Cardiac fibroblast (primary cell): Measurements from ENCODE around the gene CFHR1.
"Not testable (repeated sequence)": the region's sequence is repeated elsewhere in the genome, so short reads cannot be mapped to it uniquely, and the experiment has no call there.

Experiments
- DNase-seq, 2 donors: peaks; one replicate each; pipeline versions ENCODE4 v3.0.0 to v3.0.0-alpha.2; 2010; ENCODE audit warnings: low read depth in 2 of 2
- H3K4me3 ChIP-seq, 2 donors: replicated peaks in 1 of 2; 1 replicate in 1 of 2; 2 replicates in 1 of 2; pipeline ENCODE4 v1.5.1; 2011; ENCODE audit warnings: low read depth in 2 of 2, low read length in 2 of 2, mild to moderate bottlenecking in 2 of 2, moderate library complexity in 1 of 2
- TF ChIP-seq, protein P1 (sequence below): IDR thresholded peaks from one replicate; pipeline ENCODE4 v1.5.1; 2011; ENCODE audit warnings: low read depth, mild to moderate bottlenecking, low read length, inconsistent platforms

The CFHR1 gene

DNA sequence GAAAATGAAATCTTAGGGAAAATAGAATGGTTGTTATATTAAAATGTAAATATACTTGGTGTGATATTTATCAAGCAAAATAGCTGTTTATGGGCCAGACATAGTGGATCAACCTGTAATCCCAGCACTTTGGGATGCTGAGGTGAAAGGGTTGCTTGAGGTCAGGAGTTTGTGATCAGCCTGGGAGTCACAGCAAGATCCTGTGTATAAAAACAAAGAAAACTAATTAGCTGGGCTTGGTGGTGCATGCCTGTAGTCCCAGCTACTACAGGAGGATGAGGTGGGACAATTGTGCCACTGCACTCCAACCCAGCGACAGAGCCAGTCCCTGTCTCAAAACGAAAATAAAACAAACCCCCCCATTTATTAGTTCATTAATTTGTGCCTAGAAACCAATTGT, 21.6 kb upstream of the CFHR1 start:
- TF ChIP-seq, protein P1, sequence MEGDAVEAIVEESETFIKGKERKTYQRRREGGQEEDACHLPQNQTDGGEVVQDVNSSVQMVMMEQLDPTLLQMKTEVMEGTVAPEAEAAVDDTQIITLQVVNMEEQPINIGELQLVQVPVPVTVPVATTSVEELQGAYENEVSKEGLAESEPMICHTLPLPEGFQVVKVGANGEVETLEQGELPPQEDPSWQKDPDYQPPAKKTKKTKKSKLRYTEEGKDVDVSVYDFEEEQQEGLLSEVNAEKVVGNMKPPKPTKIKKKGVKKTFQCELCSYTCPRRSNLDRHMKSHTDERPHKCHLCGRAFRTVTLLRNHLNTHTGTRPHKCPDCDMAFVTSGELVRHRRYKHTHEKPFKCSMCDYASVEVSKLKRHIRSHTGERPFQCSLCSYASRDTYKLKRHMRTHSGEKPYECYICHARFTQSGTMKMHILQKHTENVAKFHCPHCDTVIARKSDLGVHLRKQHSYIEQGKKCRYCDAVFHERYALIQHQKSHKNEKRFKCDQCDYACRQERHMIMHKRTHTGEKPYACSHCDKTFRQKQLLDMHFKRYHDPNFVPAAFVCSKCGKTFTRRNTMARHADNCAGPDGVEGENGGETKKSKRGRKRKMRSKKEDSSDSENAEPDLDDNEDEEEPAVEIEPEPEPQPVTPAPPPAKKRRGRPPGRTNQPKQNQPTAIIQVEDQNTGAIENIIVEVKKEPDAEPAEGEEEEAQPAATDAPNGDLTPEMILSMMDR = no peak
- no peak overlapping the region for H3K4me3 ChIP-seq
- DNase-seq = no peak

DNA sequence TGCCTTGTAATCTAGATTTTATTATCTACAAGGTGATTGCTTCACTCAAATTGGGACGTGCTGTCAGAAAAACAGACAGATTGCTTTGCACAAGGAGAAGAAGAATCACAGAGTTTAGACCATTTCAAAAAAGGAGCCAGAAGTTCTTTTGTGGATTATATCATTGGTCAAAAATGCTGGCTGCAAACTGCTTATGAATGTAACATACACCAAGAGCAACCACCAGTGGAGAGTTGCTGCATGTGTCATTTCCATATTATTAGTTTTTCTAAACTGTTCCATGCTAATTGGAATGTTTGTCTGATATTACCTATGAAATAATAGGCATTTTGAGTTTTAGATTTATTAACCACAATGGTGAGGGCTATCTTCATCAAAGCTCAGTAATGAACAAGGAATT, 17.6 kb upstream of the CFHR1 start:
- not testable (repeated sequence) for DNase-seq, H3K4me3 ChIP-seq

DNA sequence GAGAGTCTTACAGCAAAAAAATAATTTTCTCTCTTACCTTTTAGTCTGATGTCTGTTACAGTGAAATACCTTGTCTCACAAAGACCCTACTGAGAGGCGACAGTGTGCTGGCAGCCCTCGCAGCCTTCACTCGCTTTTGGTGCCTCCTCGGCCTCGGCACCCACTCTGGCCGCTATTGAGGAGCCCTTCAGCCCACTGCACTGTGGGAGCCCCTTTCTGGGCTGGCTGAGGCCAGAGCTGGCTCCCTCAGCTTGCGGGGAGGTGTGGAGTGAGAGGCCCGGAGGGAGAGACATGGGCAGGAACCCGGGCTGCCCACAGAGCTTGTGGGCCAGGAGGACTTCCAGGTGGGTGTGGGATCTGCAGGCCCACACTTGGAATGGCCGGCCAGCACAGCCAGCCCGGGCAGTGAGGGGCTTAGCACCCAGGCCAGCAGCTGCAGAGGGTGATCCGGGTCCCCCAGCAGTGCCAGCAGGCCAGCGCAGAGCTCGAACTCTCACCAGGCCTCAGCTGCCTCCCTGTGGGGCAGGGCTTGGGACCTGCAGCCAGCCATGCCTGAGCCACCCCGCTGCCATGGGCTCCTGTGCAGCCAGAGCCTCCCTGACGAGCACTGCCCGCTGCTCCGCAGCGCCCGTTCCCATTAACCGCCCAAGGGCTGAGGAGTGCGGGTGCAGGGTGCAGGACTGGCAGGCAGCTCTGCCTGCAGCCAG, 10.8 kb upstream of the CFHR1 start:
- no peak overlapping the region for H3K4me3 ChIP-seq
- no peak for DNase-seq
- TF ChIP-seq, protein P1 = no peak

DNA sequence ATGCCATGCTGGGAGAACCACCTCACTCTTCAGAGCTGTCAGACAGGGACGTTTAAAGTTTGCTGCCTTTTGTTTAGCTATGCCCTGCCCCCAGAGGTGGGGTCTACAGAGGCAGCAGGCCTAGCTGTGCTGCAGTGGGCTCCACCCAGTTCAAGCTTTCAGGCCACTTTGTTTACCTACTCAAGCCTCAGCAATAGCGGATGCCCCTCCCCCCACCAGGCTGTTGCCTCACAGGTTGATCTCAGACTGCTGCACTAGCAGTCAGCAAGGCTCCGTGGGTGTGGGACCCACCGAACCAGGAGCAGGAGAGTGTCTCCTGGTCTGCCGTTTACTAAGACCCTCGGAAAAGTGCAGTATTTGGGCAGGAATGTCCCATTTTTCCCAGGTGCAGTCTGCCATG, 2.1 kb upstream of the CFHR1 start:
- not testable (repeated sequence) for H3K4me3 ChIP-seq, DNase-seq

DNA sequence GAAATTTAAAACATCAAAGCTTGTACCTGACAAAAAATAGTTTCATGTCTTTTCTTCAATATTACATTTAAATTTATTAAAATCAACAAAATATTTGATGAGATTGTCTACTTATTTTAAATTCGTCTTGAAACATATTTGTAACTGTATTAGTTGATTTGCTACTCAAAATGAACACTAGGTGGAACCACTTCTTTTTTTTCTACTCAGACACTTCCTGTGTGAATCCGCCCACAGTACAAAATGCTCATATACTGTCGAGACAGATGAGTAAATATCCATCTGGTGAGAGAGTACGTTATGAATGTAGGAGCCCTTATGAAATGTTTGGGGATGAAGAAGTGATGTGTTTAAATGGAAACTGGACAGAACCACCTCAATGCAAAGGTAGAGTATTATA, 8.3 kb downstream of the CFHR1 start:
- H3K4me3 ChIP-seq = not testable (repeated sequence)
- peak; percentile 73 to 77 for DNase-seq

DNA sequence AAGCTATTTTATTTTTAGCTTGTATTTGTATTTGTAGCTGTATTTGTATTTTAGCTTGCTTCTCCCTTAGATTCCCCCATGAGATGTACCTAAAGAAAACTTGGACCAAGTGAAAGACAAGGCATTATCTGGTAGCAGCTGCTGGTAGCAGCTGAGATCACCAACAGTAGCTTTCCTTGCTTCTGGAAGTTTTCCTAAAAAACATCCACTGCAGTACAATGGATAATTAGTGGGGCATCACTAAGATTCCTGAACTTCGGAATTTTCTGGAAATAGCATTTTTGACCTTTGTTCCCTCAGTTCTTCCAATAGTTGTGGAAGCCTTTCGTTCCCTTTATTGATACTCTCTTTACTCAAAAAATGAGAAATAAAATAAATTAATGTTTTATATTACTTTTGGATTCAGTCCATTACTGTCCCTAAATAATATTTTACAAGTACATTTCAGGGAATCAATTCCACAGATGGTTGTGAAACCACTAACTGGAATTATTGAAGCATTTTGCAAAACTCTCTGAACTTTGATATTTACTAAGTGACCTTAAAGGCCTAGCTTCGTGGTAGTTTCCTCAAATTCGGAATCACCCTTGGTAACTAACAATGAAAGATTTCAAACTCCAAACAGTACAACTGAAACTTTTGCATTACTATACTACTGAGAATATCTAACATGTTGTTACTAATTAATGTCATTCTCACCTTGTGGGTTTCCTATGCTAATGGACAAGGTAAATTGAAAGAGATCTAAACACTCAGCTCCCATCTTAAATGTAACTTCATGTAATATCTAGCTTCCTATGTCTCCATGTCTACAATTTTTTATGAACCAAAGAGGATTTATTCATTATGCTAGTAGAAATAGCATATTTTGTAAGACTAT, 30.3 kb downstream of the CFHR1 start:
- H3K4me3 ChIP-seq, DNase-seq: not testable (repeated sequence)

DNA sequence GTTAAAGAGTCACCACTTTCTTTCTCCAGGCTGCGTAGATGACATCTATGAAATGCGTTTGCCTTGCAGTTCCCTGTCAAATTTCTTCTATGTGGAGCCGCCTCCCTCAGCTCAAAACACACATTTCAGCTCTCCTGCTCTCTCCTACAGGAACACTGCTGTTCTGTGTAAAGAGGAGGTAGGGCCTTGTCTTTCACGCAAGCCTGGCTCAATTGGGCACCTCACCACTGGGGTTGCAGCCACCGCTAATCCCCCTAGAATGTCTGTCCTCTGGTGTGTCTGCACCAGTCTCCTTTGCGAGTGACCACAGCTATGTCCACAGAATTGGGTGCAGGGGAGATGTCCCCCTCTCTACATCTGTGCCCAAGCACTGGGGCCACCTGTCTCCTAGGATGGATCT, 36.5 kb downstream of the CFHR1 start:
- no peak for DNase-seq
- TF ChIP-seq, protein P1 = no peak
- H3K4me3 ChIP-seq = no peak overlapping the region

DNA sequence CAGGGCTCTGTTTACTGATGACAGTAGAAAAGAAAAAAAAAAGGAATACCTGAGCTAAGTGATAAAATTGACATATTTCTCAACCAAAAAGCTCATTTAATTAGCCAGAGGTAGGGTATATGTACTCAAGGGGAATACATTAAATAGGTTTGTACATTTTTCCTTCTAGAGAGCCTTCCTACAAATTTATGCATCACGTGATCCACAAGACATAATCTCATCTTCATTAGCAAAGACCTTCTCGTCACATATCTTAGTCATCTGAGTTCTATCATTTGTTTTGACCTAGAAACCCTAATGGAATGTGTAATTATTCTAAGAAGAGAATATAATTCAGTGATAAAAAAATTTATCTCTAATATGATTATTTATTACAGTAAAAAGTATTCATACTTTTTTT, 37.7 kb downstream of the CFHR1 start:
- H3K4me3 ChIP-seq = no peak overlapping the region
- DNase-seq = no peak
- TF ChIP-seq, protein P1 = no peak

DNA sequence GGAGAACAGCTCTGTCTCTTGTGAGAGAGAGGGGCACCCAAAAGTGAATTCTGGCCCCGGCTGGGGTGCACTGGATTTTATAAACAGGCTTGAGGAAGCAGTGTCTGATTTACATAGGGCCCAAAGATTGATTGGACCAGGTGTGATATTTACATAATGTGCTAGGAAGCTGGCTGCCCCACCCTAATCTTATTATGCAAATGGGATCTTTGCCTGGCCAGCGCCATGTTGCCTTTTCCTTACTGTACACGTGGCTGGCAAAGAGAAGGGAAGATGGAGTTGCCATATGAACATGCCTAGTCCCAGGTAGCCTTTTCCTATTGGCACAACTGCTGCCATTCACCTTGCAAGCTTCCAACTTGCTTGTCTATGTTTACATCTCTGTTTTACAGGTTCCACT, 39.3 kb downstream of the CFHR1 start:
- TF ChIP-seq, protein P1 = no peak
- H3K4me3 ChIP-seq = no peak overlapping the region
- no peak for DNase-seq
